CD4-positive, alpha-beta T cell treated with Interleukin-17A for 1 hour (primary cell): Measurements from ENCODE around the gene SELENOS.
A peak's percentile ranks its signal among the peaks of the same experiment; 100 is the strongest.
"Not testable (repeated sequence)": the region's sequence is repeated elsewhere in the genome, so short reads cannot be mapped to it uniquely, and the experiment has no call there.

Source experiments
- DNase-seq: peaks from one replicate; pipeline ENCODE4 v3.0.0-alpha.2; 2020

Gene SELENOS

DNA sequence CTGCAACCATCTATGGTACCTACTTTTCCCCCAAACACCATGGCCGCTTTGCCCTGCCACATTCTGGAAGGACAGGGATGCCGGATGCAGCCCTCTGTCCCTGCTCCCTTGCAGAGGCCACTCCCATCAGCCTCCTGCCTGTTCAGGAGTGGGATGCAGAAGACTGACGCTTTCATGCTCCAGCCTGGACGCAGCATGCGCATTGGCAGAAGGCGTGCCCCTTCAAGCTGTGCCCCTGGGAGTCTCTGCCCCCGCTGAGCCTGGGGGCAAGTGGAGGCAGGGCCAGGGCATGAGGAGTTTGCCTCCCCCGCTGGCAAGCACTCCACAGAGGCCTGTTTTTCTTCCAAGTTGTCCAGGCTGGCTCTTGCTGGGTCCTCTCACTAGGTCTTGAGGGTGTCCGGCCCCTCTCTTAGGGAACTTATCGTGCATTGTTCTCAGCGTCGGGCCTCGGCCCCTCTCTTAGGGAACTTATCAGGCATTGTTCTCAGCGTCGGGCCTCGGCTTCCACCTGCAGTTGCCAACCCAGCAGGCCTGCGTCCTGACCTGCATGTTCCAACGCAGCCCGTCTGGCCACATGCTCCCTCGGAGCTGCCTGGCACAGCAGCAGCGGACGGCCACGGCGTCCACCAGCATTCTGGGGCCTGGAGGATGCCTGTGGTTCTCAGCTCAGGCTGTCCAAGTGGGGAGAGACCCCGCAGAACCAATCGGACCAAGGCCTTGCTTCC, 32.3 kb upstream of the SELENOS start:
- DNase-seq = no peak

DNA sequence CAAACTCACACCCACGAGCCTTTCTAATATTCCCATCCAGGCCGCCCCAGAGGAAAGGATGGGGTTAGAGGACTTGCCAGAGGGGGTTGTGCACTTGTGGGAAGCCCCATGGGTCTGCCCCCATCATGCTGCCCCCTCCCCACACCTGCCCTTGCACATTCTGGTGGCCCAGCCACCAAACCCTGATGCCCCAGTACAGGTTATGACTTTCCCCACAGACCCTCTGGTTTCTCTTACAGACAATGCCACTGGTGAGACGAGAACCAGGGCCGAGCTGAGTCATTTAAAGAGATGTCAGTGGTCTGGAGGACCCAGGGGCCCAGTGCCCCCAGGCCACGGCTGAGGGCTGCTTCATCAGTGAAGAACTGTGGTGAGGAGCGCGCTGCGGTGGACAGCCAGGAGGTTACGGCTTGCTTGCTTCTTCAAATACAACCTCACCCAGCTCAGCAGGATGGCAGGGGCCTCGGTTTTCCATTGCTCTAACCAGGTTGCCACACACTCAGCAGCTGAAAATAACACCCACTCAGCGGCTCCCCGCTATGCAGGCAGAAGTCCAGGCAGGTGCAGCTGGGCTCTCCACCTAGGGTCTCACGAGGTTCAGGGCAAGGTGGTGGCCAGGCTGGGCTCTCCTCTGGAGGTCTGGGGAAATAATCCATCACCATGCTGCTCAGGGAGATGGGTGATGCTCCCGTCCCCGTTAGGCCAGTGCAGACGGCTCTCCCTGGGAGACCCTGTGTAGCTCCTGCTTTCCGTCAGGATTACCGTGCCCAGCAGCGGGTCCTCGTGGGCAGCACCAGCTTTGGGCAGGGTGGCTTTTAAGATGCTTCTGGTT, 31.5 kb upstream of the SELENOS start:
- no peak for DNase-seq

DNA sequence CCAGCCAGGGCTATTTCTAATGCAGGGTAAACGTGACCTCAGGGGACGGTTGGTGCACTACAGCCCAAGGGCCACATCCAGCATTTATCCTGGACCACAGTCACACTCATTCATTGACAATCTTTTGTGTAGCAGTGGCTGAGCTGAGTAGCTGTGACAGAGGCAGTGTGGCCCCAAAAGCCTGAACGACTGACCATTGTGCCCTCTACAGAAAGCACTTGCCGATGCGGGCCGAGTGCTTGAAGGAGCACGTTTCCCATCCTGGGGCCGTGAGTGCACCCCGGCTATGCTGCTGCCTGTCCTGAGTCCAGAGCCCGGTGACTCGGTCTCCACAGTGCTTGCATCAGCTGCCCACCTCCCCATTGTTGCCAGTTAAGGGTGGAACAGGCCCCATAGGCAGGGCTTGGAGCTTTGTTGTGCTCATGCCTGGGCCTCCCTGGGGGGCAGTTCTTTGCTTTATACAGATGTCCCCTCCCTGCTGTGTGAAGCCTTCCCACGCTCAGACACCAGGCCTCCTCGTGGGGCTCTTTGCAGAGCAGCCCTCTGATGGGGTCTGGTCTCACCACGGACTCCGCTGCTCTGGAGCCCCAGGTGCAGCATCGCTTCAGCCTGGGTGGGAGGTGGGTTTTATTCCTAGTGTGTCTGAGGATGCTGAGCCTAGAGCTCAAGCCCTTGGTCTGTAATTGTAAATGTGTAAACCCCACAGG, 30.8 kb upstream of the SELENOS start:
- no peak for DNase-seq

DNA sequence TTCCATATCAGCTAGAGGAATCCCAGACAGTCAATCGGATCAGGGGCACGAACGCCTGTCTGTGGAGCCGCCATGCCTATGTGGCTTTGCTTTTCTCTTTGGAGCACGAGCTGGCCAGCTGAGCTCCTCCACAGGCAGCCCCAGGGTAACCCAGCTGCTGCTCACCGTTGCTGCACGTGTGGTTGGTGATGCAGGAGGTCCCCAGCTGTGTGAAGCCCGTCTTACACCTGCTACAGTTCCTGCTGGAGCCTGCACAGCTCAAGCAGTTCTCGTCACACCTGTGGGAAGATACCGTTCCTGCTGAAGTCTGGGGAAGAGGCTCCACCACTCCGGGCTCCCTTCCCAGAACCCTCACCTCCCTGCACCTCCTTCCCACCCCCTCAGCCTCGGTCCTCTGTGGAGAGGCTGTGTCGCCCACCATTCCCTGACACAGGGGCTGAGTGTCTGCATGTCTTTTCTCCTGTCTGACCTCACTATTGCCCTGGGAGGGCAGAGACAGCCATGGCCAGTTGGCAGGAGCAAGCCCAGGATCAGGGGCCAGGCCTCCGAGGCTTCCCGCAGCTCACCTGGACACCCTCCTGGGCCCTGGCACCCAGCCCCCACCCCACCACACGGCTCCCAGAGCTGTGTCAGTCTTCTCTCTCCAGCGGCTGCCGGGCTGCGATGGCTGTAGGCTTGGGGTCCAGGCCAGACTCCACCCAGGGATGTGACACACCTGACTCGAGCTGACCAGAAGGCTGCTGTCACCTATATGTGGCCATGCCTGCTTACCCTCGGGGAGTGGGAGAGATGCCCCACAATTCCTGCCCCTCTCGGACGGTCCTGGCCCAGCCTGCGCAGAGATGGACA, 30.0 kb upstream of the SELENOS start:
- no peak for DNase-seq

DNA sequence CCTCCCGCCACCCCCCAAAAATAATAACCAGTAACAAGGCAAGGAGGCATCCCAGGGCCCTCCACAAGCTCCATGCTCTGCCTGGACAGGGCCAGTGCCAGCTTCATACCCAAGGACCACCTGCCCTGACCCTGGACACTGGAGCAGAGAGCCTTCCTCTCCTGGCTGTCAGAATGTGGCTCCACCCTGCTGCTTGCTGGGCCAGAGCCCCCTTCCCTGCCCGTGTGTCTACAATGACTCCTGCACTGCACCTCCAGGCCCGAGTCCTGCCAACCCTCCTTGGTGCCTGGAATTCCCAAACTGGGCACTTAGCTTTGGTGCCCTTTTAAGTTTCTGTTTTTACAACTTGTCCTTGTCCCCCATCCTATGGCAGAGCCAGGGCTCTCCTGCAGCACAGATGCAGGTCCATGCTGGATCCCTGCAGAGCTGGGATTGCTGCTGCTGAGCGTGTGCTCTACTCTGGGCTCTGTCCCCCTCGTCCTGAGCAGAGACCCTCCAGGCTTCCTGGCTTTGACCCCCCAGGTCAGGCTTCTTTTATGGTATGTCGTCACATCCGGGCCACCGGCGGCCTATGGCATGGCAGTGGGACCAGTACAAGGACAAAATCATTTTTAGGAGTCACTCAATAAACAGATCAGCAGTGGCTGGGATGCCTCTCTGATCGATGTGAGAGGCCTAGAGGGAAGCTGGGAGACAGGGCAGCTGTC, 29.2 kb upstream of the SELENOS start:
- DNase-seq = no peak

GRCh38 chr15:101305820-101306255, 28.6 kb upstream of the SELENOS start:
- DNase-seq = no peak

DNA sequence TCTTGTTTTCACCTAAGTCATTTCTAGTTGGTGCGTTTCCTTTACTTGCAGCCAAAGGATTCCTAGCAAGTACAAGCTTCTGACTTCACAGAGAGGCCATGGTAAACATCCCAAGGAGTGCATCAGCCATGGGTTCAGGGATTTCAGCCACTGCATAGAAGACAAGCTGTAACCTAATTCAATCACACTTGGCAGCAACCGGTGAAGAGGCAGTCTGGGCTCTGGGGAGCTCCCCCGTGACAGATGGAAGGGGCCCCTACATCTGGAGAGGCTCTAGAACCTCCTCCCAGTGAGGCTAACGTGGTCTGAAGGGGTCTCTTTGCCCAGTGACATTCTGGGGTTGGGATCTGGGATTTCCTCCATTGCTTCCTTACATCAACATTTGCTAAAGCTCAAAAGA, 26.1 kb upstream of the SELENOS start:
- DNase-seq = no peak

GRCh38 chr15:101296418-101297405, 19.4 kb upstream of the SELENOS start:
- no peak for DNase-seq

GRCh38 chr15:101295607-101296161, 18.4 kb upstream of the SELENOS start:
- DNase-seq = no peak

DNA sequence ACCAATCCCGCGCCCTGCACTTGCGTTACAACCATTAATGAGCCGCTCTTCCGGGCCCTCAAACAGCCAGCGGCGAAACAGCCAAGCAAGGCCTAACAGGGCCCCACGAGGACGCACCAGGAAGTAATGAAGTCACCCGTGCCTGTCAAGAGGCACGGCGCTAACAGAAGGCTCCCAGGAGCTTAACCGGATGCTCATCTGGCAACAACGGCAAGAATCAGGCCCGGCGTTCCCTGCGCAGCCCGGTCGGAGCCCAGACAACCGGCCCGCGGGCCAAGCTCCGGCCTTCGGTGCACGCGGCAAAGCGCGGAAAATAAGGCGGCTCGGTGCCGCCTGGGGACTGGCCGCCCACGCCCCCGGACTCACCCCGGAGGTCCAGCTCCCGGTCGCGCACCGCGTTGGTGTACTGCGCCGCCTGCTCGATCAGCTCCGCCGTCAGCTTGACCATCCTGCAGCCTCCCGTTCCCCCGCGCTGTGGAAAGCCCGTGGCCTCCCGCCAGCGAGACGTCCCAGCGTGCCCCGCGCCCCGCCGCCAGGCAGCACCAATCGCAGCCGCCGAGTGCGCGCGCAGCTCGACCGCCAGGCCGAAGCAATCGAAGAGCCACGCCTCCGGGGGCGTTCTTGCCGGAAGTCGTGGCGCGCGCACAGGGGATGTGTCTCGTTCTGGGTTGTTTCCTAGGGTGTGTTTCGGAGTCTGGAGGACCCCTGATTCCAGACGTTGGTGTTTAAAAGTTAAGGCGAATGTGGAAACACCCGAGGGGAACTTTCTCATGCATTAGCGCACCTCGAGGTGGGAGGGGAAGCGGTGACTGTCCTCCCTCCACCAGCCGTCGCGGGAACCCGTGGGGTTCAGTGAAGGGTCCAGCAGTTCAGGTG, 17.7 kb upstream of the SELENOS start, which contains the start of gene SNRPA1:
Gene SNRPA1, minus strand, starts transcription at position 518 of the 876 bp plus-strand sequence. Its CDS starts 70 bp downstream, at position 448.
- DNase-seq = peak; percentile 96

DNA sequence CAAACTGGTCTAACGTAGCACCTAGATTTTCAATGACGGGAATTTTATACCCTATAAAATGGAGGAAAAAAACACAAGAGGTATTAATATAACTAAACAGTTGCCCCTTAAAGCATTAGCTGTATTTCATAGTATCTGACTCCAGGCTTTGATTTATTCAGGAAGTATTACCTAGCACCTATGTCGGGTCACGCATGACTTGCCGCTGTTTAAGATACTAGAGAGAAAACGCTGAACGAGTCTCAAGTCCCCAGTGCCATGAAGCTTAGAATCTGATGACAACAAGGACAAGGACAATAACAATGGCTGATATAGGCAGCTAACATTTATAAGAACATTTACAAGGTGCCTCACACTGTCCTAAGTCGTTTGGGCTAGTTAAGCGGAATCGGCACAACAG, 15.8 kb upstream of the SELENOS start:
- DNase-seq = peak; percentile 20

GRCh38 chr15:101288905-101289513, 11.7 kb upstream of the SELENOS start:
- DNase-seq = peak; percentile 77

- not testable (repeated sequence) for DNase-seq
These were observed 10.1 kb upstream of the SELENOS start for GRCh38 chr15:101287342-101287741.

DNA sequence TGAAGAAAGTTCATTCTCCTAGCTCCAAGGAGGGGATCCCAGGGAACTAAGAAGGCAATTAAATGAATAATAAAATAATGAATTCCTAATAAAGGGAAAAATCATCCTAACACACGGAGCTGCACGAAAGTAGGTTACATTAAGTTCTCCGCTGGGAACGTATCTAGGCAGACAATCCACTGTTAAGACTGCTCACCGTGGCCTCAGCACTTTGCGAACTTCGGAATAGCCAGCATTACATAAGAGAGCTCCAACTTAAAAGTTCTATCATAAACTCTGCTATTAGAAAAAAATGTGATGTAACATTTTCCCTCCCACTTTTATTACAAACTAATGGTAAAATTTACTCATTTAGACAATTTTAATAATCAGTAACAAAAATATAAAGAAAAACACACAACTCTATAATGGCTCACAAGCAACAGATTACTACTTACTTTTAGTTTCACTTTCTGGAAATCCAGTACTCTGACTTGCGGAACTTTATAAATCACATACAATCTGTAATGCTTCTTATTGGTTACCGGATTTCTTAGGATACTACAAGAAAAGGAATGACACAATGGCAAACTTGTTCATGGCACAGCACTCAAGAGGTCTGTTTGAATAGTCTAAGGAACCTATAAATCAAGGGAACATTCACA, 9.3 kb upstream of the SELENOS start:
- no peak for DNase-seq

- DNase-seq = no peak
These were observed 6.6 kb upstream of the SELENOS start for GRCh38 chr15:101283931-101284330.

DNA sequence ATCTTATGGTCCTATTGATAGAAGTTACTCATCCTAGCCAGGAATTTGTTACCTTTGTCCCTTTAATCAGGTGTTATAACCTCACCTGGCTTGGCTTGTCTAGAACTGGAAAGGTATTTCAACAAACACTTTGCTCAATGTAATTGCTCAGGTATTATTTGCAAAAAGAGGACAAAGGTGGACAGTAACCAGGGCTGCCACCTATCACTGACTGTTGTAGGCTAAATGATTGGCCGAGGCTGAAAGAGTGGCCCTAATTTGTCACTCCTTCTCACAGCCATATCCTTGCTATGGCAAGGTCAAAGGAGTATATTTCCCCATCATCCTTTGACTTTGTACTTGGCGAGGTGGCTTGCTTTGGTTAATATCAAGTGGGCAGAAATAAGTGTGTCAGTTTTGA, 2.7 kb upstream of the SELENOS start:
- no peak for DNase-seq

GRCh38 chr15:101277943-101278564, 769 bp upstream of the SELENOS start:
- no peak for DNase-seq
